Mucosa of descending colon (tissue), 3 donors: ENCODE measurements around the gene WDR90. TPM values are rescaled to one million over a fixed set of nuclear protein-coding genes. Genes with fewer than 3 reads are reported as not detected.
A peak's percentile ranks its signal among the peaks of the same experiment; 100 is the strongest.

ENCODE experiments used
- ATAC-seq: fragments of 200-7000 bp; cut with Tn5 transposase; one replicate; pipeline ENCODE4 v1.9.1; 2020; ENCODE audit warnings: mild to moderate bottlenecking, moderate library complexity
- DNase-seq, 3 donors: peaks; one replicate each; pipeline ENCODE4 v3.0.0-alpha.2; 2020
- H3K36me3 ChIP-seq: fragments of 200-600 bp; one replicate; pipeline ENCODE4 v1.8.0; 2021; ENCODE audit warnings: low read depth, mild to moderate bottlenecking
- H3K4me1 ChIP-seq: fragments of 200-600 bp; one replicate; pipeline ENCODE4 v1.8.0; 2021; ENCODE audit warnings: low read depth, mild to moderate bottlenecking
- H3K4me3 ChIP-seq: fragments of 200-600 bp; one replicate; pipeline ENCODE4 v1.8.0; 2021; ENCODE audit warnings: mild to moderate bottlenecking
- H3K9me3 ChIP-seq: fragments of 200-600 bp; one replicate; pipeline ENCODE4 v1.8.0; 2021; ENCODE audit warnings: mild to moderate bottlenecking
- CTCF ChIP-seq: fragments of 200-600 bp; IDR thresholded peaks from one replicate; pipeline ENCODE4 v1.8.0; 2022; ENCODE audit warnings: antibody characterized with exemption, mild to moderate bottlenecking
- intact Hi-C, 2 donors: fragments of 100-400 bp; cut with DNase I in 1 of 2; cut with micrococcal nuclease in 1 of 2; formaldehyde crosslinking; loops; one replicate each; pipeline versions ENCODE4 v1.11.0 to v1.11.1; 2022; cut with DNase I, micrococcal nuclease
- total RNA-seq, 3 donors: library from RNA; stranded (reverse); fragmentation: NEBNext Ultra II Directional in 2 of 3; extraction: Animal tissue kit (Norgen Biotek cat#: 25700) in 2 of 3; gene quantifications; one replicate each; pipeline versions ENCODE4 v1.2.1 to v1.2.4, GENCODE V29; 2021 to 2023
- donor health status: DM: no; HTN: no; CAD: no; lungs with moderate emphysema.
- donor health status: DM: no; HTN: no; CAD: no.
- donor health status: DM: no; HTN: yes; CAD: no.

WDR90 gene
- total RNA-seq, 3 donors from 2014 or later = 35.0 to 54.9 (median 50.2) TPM

DNA sequence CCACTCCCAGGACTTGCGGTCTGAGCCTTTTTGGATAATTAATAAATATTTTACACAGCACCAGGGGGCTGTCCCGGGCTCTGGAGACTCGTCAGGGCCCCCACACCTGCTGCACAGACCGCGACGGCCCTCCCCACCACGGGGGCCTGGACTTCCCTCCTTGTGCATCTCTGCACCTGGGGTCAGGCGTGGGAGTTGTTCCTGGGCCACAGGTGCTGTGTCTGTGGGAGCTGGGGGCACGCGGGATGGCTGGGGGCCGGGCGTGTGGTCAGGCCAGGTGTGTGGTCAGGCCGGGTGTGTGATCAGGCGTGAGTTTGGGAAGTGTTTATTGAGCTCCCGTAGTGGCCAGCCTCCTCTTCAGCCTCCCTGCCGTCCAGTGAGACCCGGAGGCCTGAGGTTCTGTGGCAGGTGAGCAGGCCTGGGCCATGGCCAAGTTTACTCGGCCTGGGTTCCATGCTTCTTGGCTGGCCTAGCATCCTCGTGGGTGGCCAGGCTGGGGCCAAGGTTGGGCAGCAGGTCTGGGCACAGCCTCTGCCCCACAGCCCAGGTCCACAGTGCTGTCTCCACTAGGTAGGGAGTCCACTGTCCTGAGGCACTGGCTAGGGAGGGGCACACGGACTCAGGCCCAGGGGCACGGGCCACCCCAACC, 29.2 kb downstream of the WDR90 start:
- no peak overlapping the region for H3K4me3 ChIP-seq
- no peak for TF ChIP-seq CTCF
- intact Hi-C loops = no loop called here
- H3K4me1 ChIP-seq = peaks cover 60% of the 10 kb centered on the region
- ATAC-seq (no peak), DNase-seq (peak in 1 of 3 donors; percentile 40)
- no peaks in the 10 kb centered on the region for H3K9me3 ChIP-seq
- peaks cover 5% of the 10 kb centered on the region for H3K36me3 ChIP-seq

- Histone ChIP-seq H3K9me3 (no peaks in the 10 kb centered on the region), H3K4me3 (no peak overlapping the region), H3K4me1 (peaks cover 64% of the 10 kb centered on the region), H3K36me3 (peaks cover 5% of the 10 kb centered on the region)
- DNase-seq (peak; percentile 70 to 89 (median 82)), ATAC-seq (peak; percentile 20)
- no peak for TF ChIP-seq CTCF
- intact Hi-C loops = no loop called here
Observed at GRCh38 chr16:678858-679813, 30.0 kb downstream of the WDR90 start.

DNA sequence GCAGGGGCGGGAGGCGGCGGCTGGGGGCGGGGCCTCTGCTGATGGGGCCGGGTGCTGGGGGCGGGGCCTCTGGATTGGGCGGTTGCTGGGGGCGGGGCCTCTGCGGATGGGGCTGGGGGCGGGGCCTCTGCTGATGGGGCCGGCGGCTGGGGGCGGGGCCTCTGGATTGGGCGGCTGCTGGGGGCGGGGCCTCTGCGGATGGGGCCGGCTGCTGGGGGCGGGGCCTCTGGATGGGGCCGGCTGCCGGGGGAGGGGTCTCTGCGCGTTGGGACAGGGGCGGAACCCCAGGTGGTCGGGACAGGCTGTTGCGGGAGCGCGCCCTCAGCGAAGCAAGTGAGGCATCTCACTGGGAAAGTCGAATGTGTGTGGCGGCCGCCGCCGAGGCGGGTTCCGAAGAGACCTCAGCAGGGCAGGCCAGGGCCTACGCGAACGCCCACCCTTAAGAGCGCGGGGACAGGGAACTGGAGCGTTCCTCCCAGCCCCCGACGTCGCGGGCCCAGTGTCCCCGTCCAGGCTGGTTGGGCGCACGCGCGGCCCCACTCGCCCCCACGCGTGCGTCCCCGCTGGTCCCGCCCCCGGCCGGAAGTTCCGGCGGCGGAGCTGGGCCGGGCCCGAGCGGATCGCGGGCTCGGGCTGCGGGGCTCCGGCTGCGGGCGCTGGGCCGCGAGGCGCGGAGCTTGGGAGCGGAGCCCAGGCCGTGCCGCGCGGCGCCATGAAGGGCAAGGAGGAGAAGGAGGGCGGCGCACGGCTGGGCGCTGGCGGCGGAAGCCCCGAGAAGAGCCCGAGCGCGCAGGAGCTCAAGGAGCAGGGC, 30.9 kb downstream of the WDR90 start, which contains the start of gene STUB1:
TSS of gene STUB1 (plus strand) at position 597 of the 811 bp plus-strand sequence. CDS start at position 713, 116 bp downstream.
- no peak for TF ChIP-seq CTCF
- intact Hi-C loops = no loop called here
- Histone ChIP-seq H3K4me3 (peak within 1 kb of the TSS; percentile 70), H3K36me3 (peaks cover 5% of the 10 kb centered on the region), H3K9me3 (no peaks in the 10 kb centered on the region), H3K4me1 (peaks cover 67% of the 10 kb centered on the region)
- peak; percentile 73 for ATAC-seq
- peak; percentile 87 to 93 (median 93) for DNase-seq

- H3K9me3 ChIP-seq = no peaks in the 10 kb centered on the region
- peaks cover 5% of the 10 kb centered on the region for H3K36me3 ChIP-seq
- intact Hi-C loops = no loop called here
- ATAC-seq = no peak
- H3K4me1 ChIP-seq = peaks cover 68% of the 10 kb centered on the region
- DNase-seq = no peak
- H3K4me3 ChIP-seq = peak overlapping the region; percentile 70
- TF ChIP-seq CTCF = no peak
Observed at GRCh38 chr16:680625-680945, 31.4 kb downstream of the WDR90 start.

GRCh38 chr16:680967-681745, 32.0 kb downstream of the WDR90 start:
- intact Hi-C loops = no loop called here
- TF ChIP-seq CTCF = no peak
- Histone ChIP-seq H3K9me3 (no peaks in the 10 kb centered on the region), H3K4me1 (peaks cover 64% of the 10 kb centered on the region), H3K36me3 (peaks cover 5% of the 10 kb centered on the region), H3K4me3 (peak overlapping the region; percentile 70)
- peak in 2 of 3 donors; percentile 58 to 71 for DNase-seq
- no peak for ATAC-seq
